ENCODE measurements around the gene OSGIN1. TPM values are rescaled to one million over a fixed set of nuclear protein-coding genes. Genes with fewer than 3 reads are reported as not detected.

The OSGIN1 gene
- total RNA-seq, 2 donors from 2014 or later = 9.4 to 11.9 TPM

- Histone ChIP-seq H3K9me3 (no peaks in the 10 kb centered on the region), H3K27ac (no peak overlapping the region), H3K4me1 (no peaks in the 10 kb centered on the region), H3K9ac (ENCODE audit: low read depth in 2 of 2, low read length in 2 of 2) (no peak overlapping the region), H3K36me3 (no peaks in the 10 kb centered on the region), H3K4me3 (no peak overlapping the region), H3K27me3 (no peaks in the 10 kb centered on the region)
- no peak for DNase-seq
- no peak for TF ChIP-seq CTCF (IDR thresholded peaks at IDR 0.05)
- intact Hi-C loops (cut with DNase I) = no loop called here
Measured at GRCh38 chr16:83929811-83930555, 23.1 kb upstream of the OSGIN1 start.

GRCh38 chr16:83930730-83931500, 22.1 kb upstream of the OSGIN1 start:
- intact Hi-C loops (cut with DNase I) = no loop called here
- no peaks in the 10 kb centered on the region for H3K4me1 ChIP-seq
- no peak overlapping the region for H3K9ac ChIP-seq (ENCODE audit: low read depth in 2 of 2, low read length in 2 of 2)
- no peaks in the 10 kb centered on the region for H3K9me3 ChIP-seq
- no peaks in the 10 kb centered on the region for H3K36me3 ChIP-seq
- no peak overlapping the region for H3K4me3 ChIP-seq
- no peaks in the 10 kb centered on the region for H3K27me3 ChIP-seq
- no peak for TF ChIP-seq CTCF (IDR thresholded peaks at IDR 0.05)
- H3K27ac ChIP-seq = no peak overlapping the region
- no peak for DNase-seq

- Histone ChIP-seq H3K9me3 (no peaks in the 10 kb centered on the region), H3K4me3 (no peak overlapping the region), H3K27me3 (no peaks in the 10 kb centered on the region), H3K9ac (ENCODE audit: low read depth in 2 of 2, low read length in 2 of 2) (no peak overlapping the region), H3K27ac (no peak overlapping the region), H3K36me3 (no peaks in the 10 kb centered on the region), H3K4me1 (no peaks in the 10 kb centered on the region)
- no peak for DNase-seq
- intact Hi-C loops (cut with DNase I) = no loop called here
- TF ChIP-seq CTCF (IDR thresholded peaks at IDR 0.05) = no peak
Measured at GRCh38 chr16:83931556-83931955, 21.5 kb upstream of the OSGIN1 start.

- no peak overlapping the region for H3K9ac ChIP-seq (ENCODE audit: low read depth in 2 of 2, low read length in 2 of 2)
- intact Hi-C loops (cut with DNase I) = no loop called here
- no peaks in the 10 kb centered on the region for H3K36me3 ChIP-seq
- H3K9me3 ChIP-seq = no peaks in the 10 kb centered on the region
- no peaks in the 10 kb centered on the region for H3K4me1 ChIP-seq
- H3K27me3 ChIP-seq = no peaks in the 10 kb centered on the region
- DNase-seq = no peak
- no peak overlapping the region for H3K4me3 ChIP-seq
- no peak for TF ChIP-seq CTCF (IDR thresholded peaks at IDR 0.05)
- H3K27ac ChIP-seq = no peak overlapping the region
Measured at GRCh38 chr16:83932304-83932703, 20.7 kb upstream of the OSGIN1 start.

GRCh38 chr16:83932955-83933673, 19.9 kb upstream of the OSGIN1 start:
- Histone ChIP-seq H3K9ac (ENCODE audit: low read depth in 2 of 2, low read length in 2 of 2) (no peak overlapping the region), H3K4me1 (no peaks in the 10 kb centered on the region), H3K4me3 (no peak overlapping the region), H3K36me3 (no peaks in the 10 kb centered on the region), H3K27ac (no peak overlapping the region), H3K27me3 (no peaks in the 10 kb centered on the region), H3K9me3 (no peaks in the 10 kb centered on the region)
- no peak for DNase-seq
- no peak for TF ChIP-seq CTCF (IDR thresholded peaks at IDR 0.05)
- intact Hi-C loops (cut with DNase I) = no loop called here

Data from colonic mucosa (tissue), 4 donors.